Fibroblast of the aortic adventitia (primary cell): ENCODE data around the gene THEM5. TPM values are rescaled to one million over a fixed set of nuclear protein-coding genes. Genes with fewer than 3 reads are reported as not detected.

ENCODE experiments used
- DNase-seq: peaks from one replicate; pipeline ENCODE4 v3.0.0-alpha.2; 2010; ENCODE audit warnings: low read depth
- H3K4me3 ChIP-seq: 2 replicates; pipeline ENCODE4 v1.5.1; 2011; ENCODE audit warnings: low read depth, mild to moderate bottlenecking, control low read depth, low read length, moderate library complexity
- CTCF ChIP-seq: IDR thresholded peaks from 2 replicates; pipeline ENCODE4 v1.5.1; 2011; ENCODE audit warnings: mild to moderate bottlenecking, low read length, control low read depth, inconsistent platforms; ENCODE audit not compliant: insufficient read depth
- small RNA-seq: library from RNA; depleted of rRNA; stranded (forward); fragments of <200 nt; gene quantifications from one replicate; pipeline ENCODE3, GENCODE V24; 2012
- total RNA-seq: library from RNA; depleted of rRNA; stranded (reverse); fragments of >200 nt; gene quantifications from 2 replicates; pipeline ENCODE4 v1.2.3, GENCODE V29; 2012; ENCODE audit warnings: low replicate concordance

The THEM5 gene
- total RNA-seq, 1 donor: not detected

GRCh38 chr1:151802372-151802771, 51.1 kb downstream of the THEM5 start:
- TF ChIP-seq CTCF: no peak
- no peak overlapping the region for H3K4me3 ChIP-seq
- DNase-seq: no peak

- no peak for TF ChIP-seq CTCF
- DNase-seq: no peak
- no peak overlapping the region for H3K4me3 ChIP-seq
Observed at GRCh38 chr1:151801846-151802245, 51.7 kb downstream of the THEM5 start.

- DNase-seq: no peak
- no peak overlapping the region for H3K4me3 ChIP-seq
- TF ChIP-seq CTCF: no peak
Observed at GRCh38 chr1:151801310-151801820, 52.1 kb downstream of the THEM5 start.

GRCh38 chr1:151800830-151801229, 52.7 kb downstream of the THEM5 start:
- H3K4me3 ChIP-seq: no peak overlapping the region
- no peak for DNase-seq
- no peak for TF ChIP-seq CTCF

GRCh38 chr1:151799179-151800022, 54.1 kb downstream of the THEM5 start:
- TF ChIP-seq CTCF: no peak
- no peak for DNase-seq
- H3K4me3 ChIP-seq: no peak overlapping the region

GRCh38 chr1:151798571-151798970, 54.9 kb downstream of the THEM5 start:
- no peak for TF ChIP-seq CTCF
- no peak for DNase-seq
- no peak overlapping the region for H3K4me3 ChIP-seq

Small RNAs within 50 kb of the gene (small RNA-seq; reads per million reads assigned to genes)
- gene RF00019: not detected

Other genes starting within 250 kb of the THEM5 start
- gene SNX27, start 241.7 kb downstream of the THEM5 start, total RNA-seq: 14.1 and 28.6 TPM in 2 replicates
- not detected in 2 replicates for gene CELF3, start 136.9 kb downstream of the THEM5 start, total RNA-seq
- gene RIIAD1, start 132.2 kb downstream of the THEM5 start, total RNA-seq: 5.8 TPM in 1 of 2 replicates, not detected in the other
- gene MRPL9, start 90.2 kb downstream of the THEM5 start, total RNA-seq: 57.6 and 120 TPM in 2 replicates
- 1.6 and 2.1 TPM in 2 replicates for gene TDRKH, start 63.2 kb downstream of the THEM5 start, total RNA-seq
- gene LINGO4, start 48.3 kb downstream of the THEM5 start, total RNA-seq: not detected in 2 replicates
- not detected in 2 replicates for gene RORC, start 21.9 kb downstream of the THEM5 start, total RNA-seq
- not detected in 2 replicates for gene C2CD4D, start 13.9 kb downstream of the THEM5 start, total RNA-seq
- 6.3 and 18.3 TPM in 2 replicates for gene THEM4, start 55.8 kb upstream of the THEM5 start, total RNA-seq
- gene S100A10, start 140.1 kb upstream of the THEM5 start, total RNA-seq: 271 and 340 TPM in 2 replicates
- gene S100A11, start 183.3 kb upstream of the THEM5 start, total RNA-seq: 28.9 and 381 TPM in 2 replicates
- gene TCHHL1, start 235.4 kb upstream of the THEM5 start, total RNA-seq: not detected in 2 replicates